ENCODE data around the gene PALM3. TPM values are rescaled to one million over a fixed set of nuclear protein-coding genes. Genes with fewer than 3 reads are reported as not detected.

Gene PALM3
- total and polyA plus RNA-seq, 10 of the 15 experiments (the other 5 are each of a cell fraction or from before 2014, with no cell fraction given), result 0.07 TPM; not detected in 9

- TF ChIP-seq STAT1 (conservative IDR thresholded peaks at IDR 0.05) (peak; percentile 69; the same call in 1 of the 2 replicates), HDAC2 (IDR thresholded peaks at IDR 0.05) (no peak), EED (IDR thresholded peaks at IDR 0.05; ENCODE audit: low read depth) (no peak), FOXM1 (IDR thresholded peaks at IDR 0.05; ENCODE audit: low read depth, low read length) (peak; percentile 97), NFXL1 (IDR thresholded peaks at IDR 0.05; ENCODE audit: borderline replicate concordance) (no peak), IKZF2 (IDR thresholded peaks at IDR 0.05) (peak in 1 of 2 experiments; percentile 53; a peak in 2 of 4 replicates), RB1 (IDR thresholded peaks at IDR 0.05; ENCODE audit: borderline replicate concordance) (peak; percentile 99), ZNF687 (IDR thresholded peaks at IDR 0.05) (no peak), ZNF217 (IDR thresholded peaks at IDR 0.05) (no peak), CREB1 (IDR thresholded peaks at IDR 0.05; ENCODE audit: low read depth) (peak; percentile 94), ATF2 (IDR thresholded peaks at IDR 0.05; ENCODE audit: low read length) (no peak), PAX5 (IDR thresholded peaks at IDR 0.05; ENCODE audit: borderline replicate concordance, low read depth, low read length) (0 out of 2 replicates have a peak, but pooled peaks have one; percentile 7), E2F4 (IDR thresholded peaks at IDR 0.05; ENCODE audit: low read depth, low read length) (peak; percentile 91), PBX3 (IDR thresholded peaks at IDR 0.05; ENCODE audit: insufficient replicate concordance, low read depth, low read length) (peak; percentile 99), PKNOX1 (IDR thresholded peaks at IDR 0.05) (peak; percentile 100), SKIL (IDR thresholded peaks at IDR 0.05; ENCODE audit: low read depth, poor library complexity, severe bottlenecking) (peak; percentile 100), HSF1 (IDR thresholded peaks at IDR 0.05; ENCODE audit: low read depth, low read length) (peak; percentile 72)
Observed at GRCh38 chr19:14006085-14006765, 55.7 kb downstream of the PALM3 start, which contains the start of gene RFX1 (continued).

Measured in GM12878 (cell line).